Stomach (tissue), 9 donors: Measurements from ENCODE around the gene TMC4. TPM values are rescaled to one million over a fixed set of nuclear protein-coding genes. Genes with fewer than 3 reads are reported as not detected.
A peak's percentile ranks its signal among the peaks of the same experiment; 100 is the strongest.

Source experiments
- DNase-seq, 2 donors: peaks; one replicate each; pipeline versions ENCODE4 v3.0.0 to v3.0.0-alpha.2; 2013 to 2019
- H3K27ac ChIP-seq, 5 donors: fragments of 200-600 bp in 4 of 5; sonication (generic) in 4 of 5; one replicate each; pipeline ENCODE4 v1.5.1; 2013 to 2019; ENCODE audit warnings: mild to moderate bottlenecking in 1 of 5, moderate library complexity in 1 of 5
- H3K27me3 ChIP-seq, 3 donors: fragments of 200-600 bp; sonication (generic); one replicate each; pipeline ENCODE4 v1.5.1; 2017 to 2019; ENCODE audit warnings: mixed run types in 1 of 3
- H3K36me3 ChIP-seq, 4 donors: fragments of 200-600 bp; sonication (generic); 1 replicate in 3 of 4; 2 replicates in 1 of 4; pipeline ENCODE4 v1.5.1; 2016 to 2019
- H3K4me1 ChIP-seq, 4 donors: fragments of 200-600 bp; sonication (generic); one replicate each; pipeline ENCODE4 v1.5.1; 2016 to 2019
- H3K4me3 ChIP-seq, 4 donors: fragments of 200-600 bp; sonication (generic) in 3 of 4; one replicate each; pipeline ENCODE4 v1.5.1; 2016 to 2019; ENCODE audit warnings: mild to moderate bottlenecking in 1 of 4
- H3K9me3 ChIP-seq, 4 donors: fragments of 200-600 bp; sonication (generic); one replicate each; pipeline ENCODE4 v1.5.1; 2016 to 2019
- CTCF ChIP-seq, 7 experiments: fragments of 450-650 bp in 4 of 7; fragments of 200-600 bp in 3 of 7; sonication (generic) in 3 of 7; IDR thresholded peaks; one replicate each; pipeline ENCODE4 v1.5.1; 2016 to 2019; ENCODE audit warnings: antibody characterized with exemption in 7 of 7, control low read depth in 2 of 7, mild to moderate bottlenecking in 1 of 7
- EP300 ChIP-seq: sonication (generic); formaldehyde crosslinking; IDR thresholded peaks from one replicate; pipeline ENCODE4 v1.6.1; 2017; ENCODE audit warnings: antibody characterized with exemption
- POLR2A ChIP-seq, 4 donors: fragments of 450-650 bp; IDR thresholded peaks; one replicate each; pipeline ENCODE4 v1.6.1; 2016; ENCODE audit warnings: antibody characterized with exemption in 4 of 4, control low read depth in 2 of 4, mild to moderate bottlenecking in 1 of 4, moderate library complexity in 1 of 4
- POLR2AphosphoS5 ChIP-seq, 3 donors: sonication (generic); formaldehyde crosslinking; IDR thresholded peaks; one replicate each; pipeline ENCODE4 v1.6.1; 2016; ENCODE audit warnings: antibody characterized with exemption in 3 of 3
- WGBS, 5 donors: extraction: QIAGEN DNeasy Blood & Tissue Kit in 3 of 5; methylation state at CpG; one replicate each; pipeline versions ENCODE4 v1.1.5 to v1.1.7; 2013 to 2018; 5-methylcytosine and 5-hydroxymethylcytosine counted together
- intact Hi-C: fragments of 100-400 bp; cut with DNase I; formaldehyde crosslinking; loops from one replicate; pipeline ENCODE4 v1.15.1; 2023; ENCODE audit warnings: low total_unique reads
- polyA plus RNA-seq, 3 donors: library from polyadenylated mRNA; stranded (reverse); fragments of 200-250 nt; gene quantifications; one replicate each; pipeline ENCODE4 v1.2.3, GENCODE V29; 2013
- total RNA-seq, 5 donors: library from RNA; depleted of rRNA; stranded (reverse); fragments of >200 nt; gene quantifications; one replicate each; pipeline versions ENCODE4 v1.1.0 to v1.2.3, GENCODE V29; 2014 to 2016
- donor health status: healthy with polysubstance abuse.
- donor health status: Bipolar disorder and iron deficiency.
- donor health status: healthy.

Gene TMC4
- total and polyA plus RNA-seq, 8 donors, result 28.0 to 99.5 (median 43.2) TPM

GRCh38 chr19:54201980-54202379 is 29.0 kb upstream of the TMC4 start:
- intact Hi-C loops, result no loop called here
- peak overlapping the region in 4 of 5 donors; percentile 91 to 97 (median 94) for H3K27ac ChIP-seq
- no peaks in the 10 kb centered on the region for H3K9me3 ChIP-seq
- H3K4me1 ChIP-seq, result peaks cover 54 to 67% (median 62%) of the 10 kb centered on the region in 4 donors
- 46 to 64% (median 59%) methylated on average over 13 of the region's 13 CpGs for WGBS, 5 donors
- no peaks in the 10 kb centered on the region for H3K27me3 ChIP-seq
- DNase-seq, result no peak
- TF ChIP-seq POLR2A (IDR thresholded peaks at IDR 0.05), result no peak
- no peak for TF ChIP-seq EP300
- TF ChIP-seq POLR2AphosphoS5 (IDR thresholded peaks at IDR 0.05), result no peak
- TF ChIP-seq CTCF (IDR thresholded peaks at IDR 0.05), result no peak
- peak overlapping the region; percentile 66 to 89 (median 76) for H3K4me3 ChIP-seq
- peaks cover 48 to 56% (median 55%) of the 10 kb centered on the region in 4 donors for H3K36me3 ChIP-seq

- WGBS, 5 donors, result 0 to 3% (median 1%) methylated on average over 17 to 28 of the region's 28 CpGs
- TF ChIP-seq POLR2AphosphoS5 (IDR thresholded peaks at IDR 0.05) (no peak), POLR2A (IDR thresholded peaks at IDR 0.05) (no peak), EP300 (no peak), CTCF (IDR thresholded peaks at IDR 0.05) (no peak)
- H3K4me1 ChIP-seq, result peaks cover 46 to 60% (median 54%) of the 10 kb centered on the region in 4 donors
- H3K9me3 ChIP-seq, result no peaks in the 10 kb centered on the region
- peaks cover 41 to 49% (median 47%) of the 10 kb centered on the region in 4 donors for H3K36me3 ChIP-seq
- intact Hi-C loops, result no loop called here
- peak overlapping the region; percentile 66 to 89 (median 76) for H3K4me3 ChIP-seq
- no peak for DNase-seq
- H3K27ac ChIP-seq, result peak overlapping the region; percentile 91 to 97 (median 94)
- no peaks in the 10 kb centered on the region for H3K27me3 ChIP-seq
Observed at GRCh38 chr19:54201172-54201701, 28.3 kb upstream of the TMC4 start.

DNA sequence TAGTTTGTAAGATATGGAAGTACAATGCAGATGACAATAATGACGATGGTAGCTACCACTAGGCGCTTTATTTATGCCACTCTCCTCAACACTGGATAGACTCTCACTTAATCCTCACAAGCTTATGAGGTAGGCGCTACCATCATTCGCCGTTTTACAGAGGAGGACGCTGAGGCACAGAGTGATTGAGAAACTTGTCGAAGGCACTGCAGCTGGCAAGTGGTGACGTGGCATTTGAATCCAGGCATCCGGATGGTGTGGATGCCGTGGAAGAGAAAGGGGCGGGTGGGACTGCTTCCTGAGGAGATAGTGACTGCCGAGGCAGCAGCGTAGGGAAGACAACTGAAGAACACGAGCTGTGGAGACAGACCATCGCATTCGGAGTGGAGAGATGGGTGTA is 26.4 kb upstream of the TMC4 start:
- Histone ChIP-seq H3K27ac (peak overlapping the region in 1 of 5 donors; percentile 97), H3K27me3 (no peaks in the 10 kb centered on the region), H3K4me3 (no peak overlapping the region), H3K4me1 (peaks cover 34 to 41% (median 36%) of the 10 kb centered on the region in 4 donors), H3K9me3 (no peaks in the 10 kb centered on the region), H3K36me3 (peaks cover 26 to 42% (median 39%) of the 10 kb centered on the region in 4 donors)
- TF ChIP-seq CTCF (IDR thresholded peaks at IDR 0.05) (no peak), EP300 (no peak), POLR2AphosphoS5 (IDR thresholded peaks at IDR 0.05) (no peak), POLR2A (IDR thresholded peaks at IDR 0.05) (no peak)
- intact Hi-C loops, result no loop called here
- no peak for DNase-seq
- WGBS, 5 donors, result 92 to 94% (median 93%) methylated on average over 16 of the region's 16 CpGs

DNA sequence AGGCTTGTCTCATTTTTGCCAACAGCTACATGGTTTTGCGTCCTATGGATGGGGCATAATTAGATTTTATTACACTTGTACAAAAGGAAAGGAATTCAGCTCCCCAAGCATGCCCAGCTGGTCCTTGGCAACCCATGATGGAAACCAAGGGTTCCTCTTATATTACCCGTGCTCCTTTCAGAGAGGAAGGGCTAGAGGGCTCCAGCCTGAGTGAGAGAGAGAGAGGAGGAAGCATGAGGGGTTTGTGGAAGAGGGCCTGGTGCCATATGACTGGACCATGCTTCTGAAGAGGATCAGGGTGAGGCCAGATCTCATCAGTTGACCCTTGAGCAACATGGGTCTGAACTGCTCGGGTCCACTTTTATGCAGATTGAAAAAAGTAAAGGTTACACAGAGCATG is 24.2 kb upstream of the TMC4 start:
- intact Hi-C loops, result no loop called here
- 81 to 91% (median 83%) methylated on average over 3 of the region's 3 CpGs for WGBS, 5 donors
- peaks cover 7 to 38% (median 35%) of the 10 kb centered on the region in 4 donors for H3K36me3 ChIP-seq
- H3K27ac ChIP-seq, result no peak overlapping the region
- H3K27me3 ChIP-seq, result no peaks in the 10 kb centered on the region
- no peak overlapping the region for H3K4me3 ChIP-seq
- TF ChIP-seq POLR2A (IDR thresholded peaks at IDR 0.05) (no peak), POLR2AphosphoS5 (IDR thresholded peaks at IDR 0.05) (no peak), CTCF (IDR thresholded peaks at IDR 0.05) (no peak), EP300 (no peak)
- H3K9me3 ChIP-seq, result no peaks in the 10 kb centered on the region
- DNase-seq, result no peak
- peaks cover 17 to 31% (median 21%) of the 10 kb centered on the region in 4 donors for H3K4me1 ChIP-seq
